Liver (tissue), 9 donors: ENCODE measurements around the gene AS3MT. TPM values are rescaled to one million over a fixed set of nuclear protein-coding genes. Genes with fewer than 3 reads are reported as not detected.

Experiments
- DNase-seq: peaks from one replicate; pipeline ENCODE4 v3.0.0-alpha.2; 2017; ENCODE audit warnings: low spot score
- H3K27ac ChIP-seq, 2 donors: one replicate each; pipeline ENCODE4 v1.7.0; 2013; ENCODE audit warnings: inconsistent platforms in 2 of 2, low read length in 2 of 2, control low read depth in 1 of 2, low read depth in 1 of 2, mild to moderate bottlenecking in 1 of 2
- H3K27me3 ChIP-seq, 4 donors: one replicate each; pipeline versions ENCODE4 v1.6.1 to v1.7.0; 2013; ENCODE audit warnings: low read length in 3 of 4, inconsistent platforms in 1 of 4, mild to moderate bottlenecking in 1 of 4, moderate library complexity in 1 of 4; ENCODE audit not compliant: control insufficient read depth in 4 of 4, insufficient read depth in 4 of 4
- H3K36me3 ChIP-seq, 4 donors: one replicate each; pipeline versions ENCODE4 v1.6.1 to v1.7.0; 2013; ENCODE audit warnings: low read length in 3 of 4, mild to moderate bottlenecking in 3 of 4, low read depth in 1 of 4, moderate library complexity in 1 of 4; ENCODE audit not compliant: control insufficient read depth in 4 of 4, insufficient read depth in 3 of 4
- H3K4me1 ChIP-seq, 4 donors: one replicate each; pipeline versions ENCODE4 v1.6.1 to v1.7.0; 2013; ENCODE audit warnings: low read length in 3 of 4, mild to moderate bottlenecking in 3 of 4, moderate library complexity in 1 of 4; ENCODE audit not compliant: control insufficient read depth in 4 of 4, insufficient read depth in 4 of 4
- H3K4me3 ChIP-seq, 3 donors: one replicate each; pipeline versions ENCODE4 v1.6.1 to v1.7.0; 2013; ENCODE audit warnings: low read length in 3 of 3, control low read depth in 1 of 3, low read depth in 1 of 3, mild to moderate bottlenecking in 1 of 3
- H3K9ac ChIP-seq, 2 donors: one replicate each; pipeline ENCODE4 v1.7.0; 2013; ENCODE audit warnings: low read length in 2 of 2, mild to moderate bottlenecking in 2 of 2, moderate library complexity in 2 of 2, control low read depth in 1 of 2, low read depth in 1 of 2
- H3K9me3 ChIP-seq, 4 donors: one replicate each; pipeline versions ENCODE4 v1.6.1 to v1.7.0; 2013; ENCODE audit warnings: low read length in 3 of 4; ENCODE audit not compliant: control insufficient read depth in 4 of 4
- ATF3 ChIP-seq: IDR thresholded peaks from 2 replicates; pipeline ENCODE4 v1.6.1; 2016; ENCODE audit warnings: antibody characterized with exemption
- CTCF ChIP-seq: fragments of 150-350 bp; IDR thresholded peaks from 2 replicates; pipeline ENCODE4 v1.5.1; 2017; ENCODE audit warnings: improper control_type of control experiment, low read depth, low read length; ENCODE audit not compliant: missing input control
- EGR1 ChIP-seq, 2 donors: IDR thresholded peaks; 2 replicates each; pipeline ENCODE4 v1.6.1; 2016 to 2018; ENCODE audit warnings: antibody characterized with exemption in 2 of 2, low read depth in 2 of 2
- FOXA1 ChIP-seq: IDR thresholded peaks from 2 replicates; pipeline ENCODE4 v1.6.1; 2016; ENCODE audit warnings: antibody characterized with exemption
- FOXA2 ChIP-seq: IDR thresholded peaks from 2 replicates; pipeline ENCODE4 v1.6.1; 2016; ENCODE audit warnings: antibody characterized with exemption
- GABPA ChIP-seq, 2 donors: IDR thresholded peaks in 1 of 2; conservative IDR thresholded peaks in 1 of 2; 2 replicates each; pipeline ENCODE4 v1.6.1; 2016; ENCODE audit warnings: antibody characterized with exemption in 2 of 2, mild to moderate bottlenecking in 1 of 2, moderate library complexity in 1 of 2
- HNF4A ChIP-seq, 2 donors: conservative IDR thresholded peaks; 2 replicates each; pipeline ENCODE4 v1.6.1; 2016; ENCODE audit warnings: antibody characterized with exemption in 2 of 2, mild to moderate bottlenecking in 2 of 2
- HNF4G ChIP-seq: IDR thresholded peaks from 2 replicates; pipeline ENCODE4 v1.6.1; 2016; ENCODE audit warnings: antibody characterized with exemption
- JUND ChIP-seq, 2 donors: IDR thresholded peaks; 2 replicates each; pipeline ENCODE4 v1.6.1; 2016; ENCODE audit warnings: antibody characterized with exemption in 2 of 2
- MAX ChIP-seq: IDR thresholded peaks from 2 replicates; pipeline ENCODE4 v1.6.1; 2016; ENCODE audit warnings: antibody characterized with exemption
- NR2F2 ChIP-seq: IDR thresholded peaks from 2 replicates; pipeline ENCODE4 v1.6.1; 2016; ENCODE audit warnings: antibody characterized with exemption
- RAD21 ChIP-seq, 2 donors: IDR thresholded peaks; 2 replicates each; pipeline ENCODE4 v1.6.1; 2016; ENCODE audit warnings: antibody characterized with exemption in 2 of 2, mild to moderate bottlenecking in 2 of 2
- REST ChIP-seq: IDR thresholded peaks from 2 replicates; pipeline ENCODE4 v1.6.1; 2016; ENCODE audit warnings: antibody characterized with exemption, mild to moderate bottlenecking
- RXRA ChIP-seq, 2 donors: IDR thresholded peaks; 2 replicates each; pipeline ENCODE4 v1.6.1; 2017 to 2018; ENCODE audit warnings: antibody characterized with exemption in 2 of 2, mild to moderate bottlenecking in 1 of 2
- SP1 ChIP-seq: IDR thresholded peaks from 2 replicates; pipeline ENCODE4 v1.6.1; 2018; ENCODE audit warnings: antibody characterized with exemption, mild to moderate bottlenecking
- TAF1 ChIP-seq: conservative IDR thresholded peaks from 2 replicates; pipeline ENCODE4 v1.6.1; 2016; ENCODE audit warnings: antibody characterized with exemption, mild to moderate bottlenecking
- YY1 ChIP-seq: IDR thresholded peaks from 2 replicates; pipeline ENCODE4 v1.6.1; 2016; ENCODE audit warnings: antibody characterized with exemption, mild to moderate bottlenecking
- ZBTB33 ChIP-seq: IDR thresholded peaks from 2 replicates; pipeline ENCODE4 v1.6.1; 2016; ENCODE audit warnings: antibody characterized with exemption
- WGBS: extraction: QIAGEN DNeasy Blood & Tissue Kit; methylation state at CpG from one replicate; pipeline ENCODE4 v1.1.7; 2013; 5-methylcytosine and 5-hydroxymethylcytosine counted together
- polyA plus RNA-seq, 2 donors: library from polyadenylated mRNA; stranded (reverse) in 1 of 2; unstranded in 1 of 2; fragments of 200-250 nt in 1 of 2; fragments of >200 nt in 1 of 2; fragmentation: Nextera tagmentation in 1 of 2; extraction: Ambion mirVana in 1 of 2; gene quantifications; one replicate each; pipeline versions ENCODE4 v1.2.1 to v1.2.3, GENCODE V29; 2013 to 2015
- total RNA-seq, 2 donors: library from RNA; depleted of rRNA; stranded (reverse); fragments of >200 nt; gene quantifications; one replicate each; pipeline ENCODE4 v1.2.3, GENCODE V29; 2014
- donor health status: healthy.
- donor health status: healthy.
- donor health status: healthy.
- donor health status: healthy.
- donor health status: healthy.

The AS3MT gene
- total and polyA plus RNA-seq, 4 donors: 13.4 to 38.1 (median 16.2) TPM

- WGBS: 43% methylated on average over 16 of the region's 16 CpGs
- no peaks in the 10 kb centered on the region for H3K27me3 ChIP-seq
- peak; percentile 56 for TF ChIP-seq YY1
- no peak for TF ChIP-seq TAF1
- TF ChIP-seq MAX: peak; percentile 77
- TF ChIP-seq SP1: peak; percentile 88
- TF ChIP-seq RAD21 (IDR thresholded peaks at IDR 0.05): peak; percentile 41 to 65
- TF ChIP-seq ZBTB33: no peak
- peak in 1 of 2 donors; percentile 64 for TF ChIP-seq EGR1 (IDR thresholded peaks at IDR 0.05; ENCODE audit: low read depth in 2 of 2)
- TF ChIP-seq HNF4G: peak; percentile 84
- TF ChIP-seq GABPA (IDR thresholded peaks at IDR 0.05 in 1 of 2, conservative IDR thresholded peaks at IDR 0.05 in 1 of 2): no peak
- peak; percentile 89 to 91 for TF ChIP-seq HNF4A (conservative IDR thresholded peaks at IDR 0.05)
- no peak for TF ChIP-seq CTCF
- TF ChIP-seq FOXA1: peak; percentile 14
- no peak for TF ChIP-seq FOXA2
- no peak for TF ChIP-seq NR2F2
- TF ChIP-seq REST: peak; percentile 22
- TF ChIP-seq JUND (IDR thresholded peaks at IDR 0.05): peak; percentile 56 to 84
- TF ChIP-seq ATF3: no peak
- TF ChIP-seq RXRA (IDR thresholded peaks at IDR 0.05): peak; percentile 64 to 66
- DNase-seq: no peak
- H3K36me3 ChIP-seq: no peaks in the 10 kb centered on the region
- peak overlapping the region; percentile 42 to 76 for H3K27ac ChIP-seq
- peaks cover 0 to 9% (median 6%) of the 10 kb centered on the region in 4 donors for H3K4me1 ChIP-seq
- peak overlapping the region in 1 of 3 donors; percentile 5 for H3K4me3 ChIP-seq
- no peaks in the 10 kb centered on the region for H3K9me3 ChIP-seq
- no peak overlapping the region for H3K9ac ChIP-seq
These were observed 37.8 kb upstream of the AS3MT start for GRCh38 chr10:102831322-102832071.
